Common myeloid progenitor, CD34-positive (primary cell): ENCODE results near the gene CHAMP1. TPM values are rescaled to one million over a fixed set of nuclear protein-coding genes. Genes with fewer than 3 reads are reported as not detected.

Experiments used
- CTCF ChIA-PET: fragments of 350-600 bp; sonication (Branson Sonifier 250); formaldehyde crosslinking; loops from one replicate; lab custom pipeline; 2021; ENCODE audit warnings: antibody characterized with exemption; lab: Charles Lee
- POLR2A ChIA-PET: fragments of 350-600 bp; sonication (Branson Sonifier 250); formaldehyde crosslinking; loops from one replicate; lab custom pipeline; 2021; ENCODE audit warnings: antibody characterized with exemption; lab: Charles Lee
- DNase-seq, 3 donors: peaks; one replicate each; pipeline versions ENCODE4 v3.0.0 to v3.0.0-alpha.2; 2013
- H3K27ac ChIP-seq, 2 experiments: 1 replicate in 1 of 2; 2 replicates in 1 of 2; pipeline ENCODE4 v1.7.0; 2013; ENCODE audit warnings: inconsistent platforms in 2 of 2, low read length in 2 of 2, mild to moderate bottlenecking in 2 of 2, low read depth in 1 of 2, moderate library complexity in 1 of 2; ENCODE audit not compliant: severe bottlenecking in 2 of 2, insufficient read depth in 1 of 2, poor library complexity in 1 of 2
- H3K27me3 ChIP-seq, 5 experiments: replicated peaks in 2 of 5; 1 replicate in 3 of 5; 2 replicates in 2 of 5; pipeline versions ENCODE4 v1.6.1 to v1.7.0; 2013; ENCODE audit warnings: low read length in 4 of 5, mild to moderate bottlenecking in 2 of 5, moderate library complexity in 2 of 5, inconsistent platforms in 1 of 5; ENCODE audit not compliant: insufficient read depth in 5 of 5, control insufficient read depth in 4 of 5
- H3K36me3 ChIP-seq, 4 experiments: 1 replicate in 2 of 4; 2 replicates in 2 of 4; pipeline versions ENCODE4 v1.6.1 to v1.7.0; 2013; ENCODE audit warnings: low read length in 3 of 4, control low read depth in 1 of 4, mild to moderate bottlenecking in 1 of 4; ENCODE audit not compliant: control insufficient read depth in 4 of 4, insufficient read depth in 4 of 4
- H3K4me1 ChIP-seq, 4 experiments: 1 replicate in 3 of 4; 2 replicates in 1 of 4; pipeline versions ENCODE4 v1.6.1 to v1.7.1; 2013; ENCODE audit warnings: low read length in 3 of 4, mild to moderate bottlenecking in 3 of 4, control low read depth in 1 of 4, inconsistent platforms in 1 of 4, moderate library complexity in 1 of 4; ENCODE audit not compliant: control insufficient read depth in 4 of 4, insufficient read depth in 4 of 4; ENCODE audit errors: control extremely low read depth in 1 of 4
- H3K4me3 ChIP-seq, 7 experiments: 1 replicate in 4 of 7; 2 replicates in 3 of 7; pipeline versions ENCODE4 v1.5.1 to v1.7.0; 2013; ENCODE audit warnings: mild to moderate bottlenecking in 7 of 7, low read length in 6 of 7, moderate library complexity in 6 of 7, inconsistent platforms in 2 of 7, low read depth in 2 of 7, control low read depth in 1 of 7; ENCODE audit not compliant: insufficient read depth in 4 of 7, control insufficient read depth in 1 of 7; ENCODE audit errors: extremely low read depth in 1 of 7
- H3K9me3 ChIP-seq, 5 experiments: 1 replicate in 4 of 5; 2 replicates in 1 of 5; pipeline versions ENCODE4 v1.6.1 to v1.7.1; 2013; ENCODE audit warnings: low read length in 4 of 5, mild to moderate bottlenecking in 2 of 5, inconsistent platforms in 1 of 5, low read depth in 1 of 5, moderate library complexity in 1 of 5; ENCODE audit not compliant: control insufficient read depth in 4 of 5, insufficient read depth in 2 of 5; ENCODE audit errors: control extremely low read depth in 1 of 5
- WGBS: methylation state at CpG from one replicate; pipeline ENCODE4 v1.1.5; 2013; ENCODE audit not compliant: insufficient coverage; 5-methylcytosine and 5-hydroxymethylcytosine counted together
- polyA plus RNA-seq: library from polyadenylated mRNA; unstranded; fragments of 120-200 nt; gene quantifications from one replicate; pipeline ENCODE4 v1.2.1, GENCODE V29; 2013

Gene CHAMP1
- 14.7 TPM for polyA plus RNA-seq

- H3K27me3 ChIP-seq = no peaks in the 10 kb centered on the region
- CTCF ChIA-PET = interaction anchor here (1.3 kb wide), 1 partner anchor 25 kb away, joined by 3 read pairs; no protein-coding TSS in a partner anchor
- 0% methylated on average over 102 of the region's 107 CpGs for WGBS
- H3K27ac ChIP-seq = peak within 1 kb of the TSS; percentile 70 to 88
- no peaks in the 10 kb centered on the region for H3K9me3 ChIP-seq
- peak; percentile 94 to 95 (median 95) for DNase-seq
- POLR2A ChIA-PET = interaction anchor here (0.6 to 1.5 kb wide), 3 partner anchors 26 to 32 kb away, joined by 3 to 4 read pairs (median 3); partner anchors contain the start of gene UPF3A
- peaks cover 9 to 35% (median 28%) of the 10 kb centered on the region in 4 experiments for H3K4me1 ChIP-seq
- H3K36me3 ChIP-seq = peaks cover 0 to 2% (median 0%) of the 10 kb centered on the region in 4 experiments
- H3K4me3 ChIP-seq = peak within 1 kb of the TSS; percentile 70 to 86 (median 81)
Observed at GRCh38 chr13:114314074-114314912, at the start of gene CHAMP1. TSS of gene CHAMP1 (plus strand) at chr13:114314503. CDS start at chr13:114323843, 9,340 bp downstream.

GRCh38 chr13:114264886-114265611, 49.3 kb upstream of the CHAMP1 start:
- H3K4me1 ChIP-seq = peaks cover 7 to 39% (median 28%) of the 10 kb centered on the region in 4 experiments
- ChIA-PET POLR2A (no interaction called here), CTCF (no interaction called here)
- H3K4me3 ChIP-seq = no peak overlapping the region
- no peak for DNase-seq
- no peaks in the 10 kb centered on the region for H3K27me3 ChIP-seq
- WGBS = 86% methylated on average over 1 of the region's 8 CpGs
- peaks cover 0 to 3% (median 0%) of the 10 kb centered on the region in 5 experiments for H3K9me3 ChIP-seq
- peaks cover 26 to 75% (median 57%) of the 10 kb centered on the region in 4 experiments for H3K36me3 ChIP-seq
- no peak overlapping the region for H3K27ac ChIP-seq

GRCh38 chr13:114266241-114266640, 48.1 kb upstream of the CHAMP1 start:
- 90% methylated on average over 1 of the region's 5 CpGs for WGBS
- Histone ChIP-seq H3K9me3 (peaks cover 0 to 3% (median 0%) of the 10 kb centered on the region in 5 experiments), H3K36me3 (peaks cover 26 to 65% (median 51%) of the 10 kb centered on the region in 4 experiments), H3K27me3 (no peaks in the 10 kb centered on the region), H3K4me1 (peaks cover 7 to 27% (median 23%) of the 10 kb centered on the region in 4 experiments), H3K27ac (no peak overlapping the region), H3K4me3 (no peak overlapping the region)
- ChIA-PET POLR2A (no interaction called here), CTCF (no interaction called here)
- no peak for DNase-seq

GRCh38 chr13:114268344-114269280, 45.7 kb upstream of the CHAMP1 start:
- 100% methylated on average over 2 of the region's 6 CpGs for WGBS
- Histone ChIP-seq H3K27ac (no peak overlapping the region), H3K4me1 (peaks cover 0 to 4% (median 3%) of the 10 kb centered on the region in 4 experiments), H3K9me3 (peaks cover 0 to 3% (median 0%) of the 10 kb centered on the region in 5 experiments), H3K36me3 (peaks cover 28 to 78% (median 50%) of the 10 kb centered on the region in 4 experiments), H3K27me3 (no peaks in the 10 kb centered on the region), H3K4me3 (no peak overlapping the region)
- ChIA-PET POLR2A (no interaction called here), CTCF (interaction anchor here (0.8 to 1.0 kb wide), 2 partner anchors 9 to 11 kb away, joined by 3 read pairs; no protein-coding TSS in a partner anchor)
- no peak for DNase-seq

GRCh38 chr13:114269281-114269770, 45.0 kb upstream of the CHAMP1 start:
- peaks cover 28 to 81% (median 51%) of the 10 kb centered on the region in 4 experiments for H3K36me3 ChIP-seq
- no peak for DNase-seq

GRCh38 chr13:114272977-114273376, 41.3 kb upstream of the CHAMP1 start:
- 100% methylated on average over 2 of the region's 2 CpGs for WGBS
- Histone ChIP-seq H3K27ac (no peak overlapping the region), H3K4me3 (no peak overlapping the region), H3K27me3 (no peaks in the 10 kb centered on the region), H3K4me1 (peaks cover 0 to 15% (median 5%) of the 10 kb centered on the region in 4 experiments), H3K36me3 (peaks cover 20 to 58% (median 38%) of the 10 kb centered on the region in 4 experiments), H3K9me3 (peaks cover 0 to 3% (median 0%) of the 10 kb centered on the region in 5 experiments)
- no peak for DNase-seq
- ChIA-PET POLR2A (no interaction called here), CTCF (no interaction called here)

More at GRCh38 chr13:114269281-114269770, 45.0 kb upstream of the CHAMP1 start:
- H3K27ac ChIP-seq = no peak overlapping the region
- no peak overlapping the region for H3K4me3 ChIP-seq
- WGBS = 100% methylated on average over 2 of the region's 4 CpGs
- no peaks in the 10 kb centered on the region for H3K27me3 ChIP-seq
- no peaks in the 10 kb centered on the region for H3K4me1 ChIP-seq
- CTCF ChIA-PET = interaction anchor here (1.0 kb wide), 1 partner anchor 11 kb away, joined by 3 read pairs; no protein-coding TSS in a partner anchor
- POLR2A ChIA-PET = no interaction called here
- H3K9me3 ChIP-seq = peaks cover 0 to 3% (median 0%) of the 10 kb centered on the region in 5 experiments
